Mucosa of descending colon (tissue), 3 donors: ENCODE results near the gene LGALS7B. TPM values are rescaled to one million over a fixed set of nuclear protein-coding genes. Genes with fewer than 3 reads are reported as not detected.
"Not testable (repeated sequence)": the region's sequence is repeated elsewhere in the genome, so short reads cannot be mapped to it uniquely, and the experiment has no call there.

Experiments
- ATAC-seq: fragments of 200-7000 bp; cut with Tn5 transposase; one replicate; pipeline ENCODE4 v1.9.1; 2020; ENCODE audit warnings: mild to moderate bottlenecking, moderate library complexity
- DNase-seq, 3 donors: peaks; one replicate each; pipeline ENCODE4 v3.0.0-alpha.2; 2020
- H3K36me3 ChIP-seq: fragments of 200-600 bp; one replicate; pipeline ENCODE4 v1.8.0; 2021; ENCODE audit warnings: low read depth, mild to moderate bottlenecking
- H3K4me1 ChIP-seq: fragments of 200-600 bp; one replicate; pipeline ENCODE4 v1.8.0; 2021; ENCODE audit warnings: low read depth, mild to moderate bottlenecking
- H3K4me3 ChIP-seq: fragments of 200-600 bp; one replicate; pipeline ENCODE4 v1.8.0; 2021; ENCODE audit warnings: mild to moderate bottlenecking
- H3K9me3 ChIP-seq: fragments of 200-600 bp; one replicate; pipeline ENCODE4 v1.8.0; 2021; ENCODE audit warnings: mild to moderate bottlenecking
- CTCF ChIP-seq: fragments of 200-600 bp; IDR thresholded peaks from one replicate; pipeline ENCODE4 v1.8.0; 2022; ENCODE audit warnings: antibody characterized with exemption, mild to moderate bottlenecking
- intact Hi-C, 2 donors: fragments of 100-400 bp; cut with DNase I in 1 of 2; cut with micrococcal nuclease in 1 of 2; formaldehyde crosslinking; loops; one replicate each; pipeline versions ENCODE4 v1.11.0 to v1.11.1; 2022; cut with DNase I, micrococcal nuclease
- total RNA-seq, 3 donors: library from RNA; stranded (reverse); fragmentation: NEBNext Ultra II Directional in 2 of 3; extraction: Animal tissue kit (Norgen Biotek cat#: 25700) in 2 of 3; gene quantifications; one replicate each; pipeline versions ENCODE4 v1.2.1 to v1.2.4, GENCODE V29; 2021 to 2023
- donor health status: DM: no; HTN: no; CAD: no; lungs with moderate emphysema.
- donor health status: DM: no; HTN: no; CAD: no.
- donor health status: DM: no; HTN: yes; CAD: no.

The LGALS7B gene
- total RNA-seq, 3 donors from 2014 or later = not detected

GRCh38 chr19:38806371-38806770 is 17.4 kb downstream of the LGALS7B start:
- Histone ChIP-seq H3K36me3 (no peaks in the 10 kb centered on the region), H3K4me3 (no peak overlapping the region), H3K4me1 (no peaks in the 10 kb centered on the region), H3K9me3 (no peaks in the 10 kb centered on the region)
- no peak for TF ChIP-seq CTCF
- DNase-seq (peak in 1 of 3 donors; percentile 32), ATAC-seq (peak; percentile 3)
- intact Hi-C loops = no loop called here

GRCh38 chr19:38807374-38808098 is 18.5 kb downstream of the LGALS7B start:
- H3K9me3 ChIP-seq, H3K4me3 ChIP-seq, DNase-seq, H3K4me1 ChIP-seq, intact Hi-C loops, ATAC-seq, H3K36me3 ChIP-seq: not testable (repeated sequence)

- no peak for DNase-seq
- H3K9me3 ChIP-seq = no peaks in the 10 kb centered on the region
- H3K36me3 ChIP-seq = no peaks in the 10 kb centered on the region
- no peak for ATAC-seq
- intact Hi-C loops = no loop called here
- H3K4me1 ChIP-seq = peaks cover 4% of the 10 kb centered on the region
- no peak for TF ChIP-seq CTCF
- H3K4me3 ChIP-seq = no peak overlapping the region
These were observed 19.7 kb downstream of the LGALS7B start for GRCh38 chr19:38808741-38809140.

GRCh38 chr19:38809592-38810252 is 20.7 kb downstream of the LGALS7B start:
- peak in 1 of 3 donors; percentile 33 for DNase-seq
- Histone ChIP-seq H3K9me3 (no peaks in the 10 kb centered on the region), H3K4me3 (no peak overlapping the region), H3K4me1 (peaks cover 4% of the 10 kb centered on the region), H3K36me3 (no peaks in the 10 kb centered on the region)
- no peak for ATAC-seq
- intact Hi-C loops = no loop called here
- TF ChIP-seq CTCF = no peak

- Histone ChIP-seq H3K4me1 (peaks cover 15% of the 10 kb centered on the region), H3K4me3 (peak overlapping the region; percentile 52), H3K9me3 (no peaks in the 10 kb centered on the region), H3K36me3 (no peaks in the 10 kb centered on the region)
- DNase-seq = peak in 1 of 3 donors; percentile 64
- TF ChIP-seq CTCF = no peak
- intact Hi-C loops = no loop called here
- no peak for ATAC-seq
These were observed 23.2 kb downstream of the LGALS7B start for GRCh38 chr19:38812009-38812840.
